Effector memory CD4-positive, alpha-beta T cell (primary cell): ENCODE results near the gene BLOC1S5.

Experiments
- DNase-seq, 3 donors: peaks; one replicate each; pipeline ENCODE4 v3.0.0-alpha.2; 2020
- H3K27ac ChIP-seq: 2 replicates; pipeline ENCODE4 v1.7.0; 2013; ENCODE audit warnings: mild to moderate bottlenecking, low read length, moderate library complexity; ENCODE audit not compliant: insufficient read depth, poor library complexity, severe bottlenecking
- H3K27me3 ChIP-seq: replicated peaks from 2 replicates; pipeline ENCODE4 v1.7.0; 2013; ENCODE audit warnings: mild to moderate bottlenecking, low read length; ENCODE audit not compliant: insufficient read depth, control insufficient read depth, poor library complexity, severe bottlenecking
- H3K36me3 ChIP-seq: 2 replicates; pipeline ENCODE4 v1.7.0; 2013; ENCODE audit warnings: mild to moderate bottlenecking, low read length, moderate library complexity; ENCODE audit not compliant: control insufficient read depth, insufficient read depth
- H3K4me1 ChIP-seq: 2 replicates; pipeline ENCODE4 v1.7.0; 2013; ENCODE audit warnings: low read length, mild to moderate bottlenecking; ENCODE audit not compliant: control insufficient read depth, insufficient read depth, poor library complexity, severe bottlenecking
- H3K4me3 ChIP-seq: 2 replicates; pipeline ENCODE4 v1.7.0; 2013; ENCODE audit warnings: low read length, low read depth, mild to moderate bottlenecking; ENCODE audit not compliant: insufficient read depth, poor library complexity, severe bottlenecking
- H3K9me3 ChIP-seq: 2 replicates; pipeline ENCODE4 v1.7.0; 2013; ENCODE audit warnings: mild to moderate bottlenecking, low read length, moderate library complexity; ENCODE audit not compliant: control insufficient read depth

BLOC1S5 gene

DNA sequence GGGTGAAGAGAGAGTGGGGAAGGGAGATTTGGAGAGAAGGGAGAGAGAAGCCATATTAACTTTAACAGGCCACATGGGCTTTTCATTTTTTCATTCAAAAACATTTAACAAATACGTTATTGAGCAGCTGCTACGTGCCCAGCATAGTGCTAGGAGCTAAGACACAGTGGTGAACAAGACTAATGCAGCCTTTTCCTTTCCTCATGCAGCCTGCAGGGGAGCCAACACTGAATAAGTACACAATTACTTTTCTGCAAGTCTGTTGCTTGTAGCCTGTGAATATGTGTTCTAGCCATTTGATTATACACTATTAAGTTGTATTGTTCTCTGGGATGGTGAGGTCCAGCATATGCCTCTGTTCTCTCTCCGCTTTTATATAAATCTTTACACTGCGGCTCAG lies 1.9 kb upstream of the BLOC1S5 start:
- no peak overlapping the region for H3K4me3 ChIP-seq
- H3K27me3 ChIP-seq = no peaks in the 10 kb centered on the region
- no peaks in the 10 kb centered on the region for H3K4me1 ChIP-seq
- no peaks in the 10 kb centered on the region for H3K9me3 ChIP-seq
- no peak for DNase-seq
- no peak overlapping the region for H3K27ac ChIP-seq
- H3K36me3 ChIP-seq = peaks cover 4% of the 10 kb centered on the region

DNA sequence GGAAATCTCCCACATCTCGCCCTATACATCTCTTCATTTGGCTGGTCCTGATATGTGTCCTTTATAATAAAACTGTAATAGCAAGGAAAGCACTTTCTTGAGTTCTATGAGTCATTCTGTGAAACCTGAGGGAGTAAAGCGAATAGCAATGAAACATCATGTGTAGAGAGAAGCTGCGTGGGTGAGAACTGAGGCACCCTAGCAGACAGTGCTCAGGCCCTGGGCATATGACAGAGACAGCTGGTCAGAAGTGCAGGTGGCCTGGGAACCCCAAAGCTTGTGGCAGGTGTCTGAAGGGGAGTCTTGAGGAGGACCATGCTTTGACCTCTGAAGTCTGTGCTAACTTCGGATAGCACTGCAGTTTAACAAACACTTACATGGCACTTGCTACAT lies 1.3 kb upstream of the BLOC1S5 start:
- Histone ChIP-seq H3K36me3 (peaks cover 4% of the 10 kb centered on the region), H3K27ac (no peak overlapping the region), H3K9me3 (no peaks in the 10 kb centered on the region), H3K4me3 (no peak overlapping the region), H3K27me3 (no peaks in the 10 kb centered on the region), H3K4me1 (no peaks in the 10 kb centered on the region)
- no peak for DNase-seq

DNA sequence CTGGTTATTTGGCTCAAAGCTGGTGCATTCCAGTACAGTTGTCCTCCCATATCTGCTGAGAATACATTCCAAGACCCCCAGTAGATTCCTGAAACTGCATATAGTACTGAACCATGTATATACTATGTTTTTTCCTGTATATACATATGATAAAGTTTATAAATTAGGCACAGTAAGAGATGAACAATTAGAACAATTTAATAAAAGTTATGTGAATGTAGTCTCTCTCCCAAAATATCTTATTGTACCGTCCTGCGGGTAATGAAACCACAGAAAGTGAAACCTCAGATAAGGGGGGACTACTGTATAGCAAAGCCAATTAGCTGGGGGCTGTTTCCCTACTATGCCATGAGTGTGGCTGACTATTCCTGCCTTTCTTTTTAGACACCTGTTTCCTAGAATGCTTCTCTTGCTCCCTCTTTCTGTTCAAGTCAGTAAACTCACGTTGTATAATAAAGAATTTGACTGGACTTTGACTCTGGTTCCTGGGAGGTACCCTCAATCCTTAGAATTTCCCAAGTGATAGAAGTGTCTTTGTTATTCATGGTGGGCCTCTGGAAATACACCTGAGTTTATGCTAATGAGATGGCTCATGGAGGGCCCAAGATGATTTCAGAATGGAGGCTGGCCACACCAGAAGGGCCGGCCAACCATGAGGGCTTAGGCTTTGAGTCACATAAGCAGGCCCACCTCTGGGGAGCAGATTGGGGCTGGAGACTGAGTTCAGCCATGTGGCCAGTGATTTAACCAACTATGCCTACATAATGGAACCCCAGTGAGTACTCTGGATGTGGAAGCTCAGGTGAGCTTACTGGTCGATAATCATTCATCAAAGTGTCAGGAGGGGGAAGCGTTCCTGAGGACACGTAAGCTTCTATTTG lies 689 bp upstream of the BLOC1S5 start:
- H3K9me3 ChIP-seq = no peaks in the 10 kb centered on the region
- H3K4me1 ChIP-seq = no peaks in the 10 kb centered on the region
- H3K27me3 ChIP-seq = no peaks in the 10 kb centered on the region
- H3K27ac ChIP-seq = peak overlapping the region; percentile 91
- H3K4me3 ChIP-seq = peak overlapping the region; percentile 89
- DNase-seq = no peak
- peaks cover 5% of the 10 kb centered on the region for H3K36me3 ChIP-seq

GRCh38 chr6:8061736-8062135 lies 2.5 kb downstream of the BLOC1S5 start:
- Histone ChIP-seq H3K4me3 (no peak overlapping the region), H3K9me3 (no peaks in the 10 kb centered on the region), H3K4me1 (no peaks in the 10 kb centered on the region), H3K36me3 (peaks cover 14% of the 10 kb centered on the region), H3K27ac (no peak overlapping the region), H3K27me3 (no peaks in the 10 kb centered on the region)
- no peak for DNase-seq

- no peak for DNase-seq
- Histone ChIP-seq H3K27ac (no peak overlapping the region), H3K27me3 (no peaks in the 10 kb centered on the region), H3K4me1 (no peaks in the 10 kb centered on the region), H3K36me3 (peaks cover 23% of the 10 kb centered on the region), H3K4me3 (no peak overlapping the region), H3K9me3 (no peaks in the 10 kb centered on the region)
These were observed 3.8 kb downstream of the BLOC1S5 start for GRCh38 chr6:8060346-8060745.

- Histone ChIP-seq H3K36me3 (peaks cover 27% of the 10 kb centered on the region), H3K27ac (no peak overlapping the region), H3K4me3 (no peak overlapping the region), H3K27me3 (no peaks in the 10 kb centered on the region), H3K9me3 (no peaks in the 10 kb centered on the region), H3K4me1 (no peaks in the 10 kb centered on the region)
- DNase-seq = no peak
These were observed 5.1 kb downstream of the BLOC1S5 start for GRCh38 chr6:8059129-8059528.

DNA sequence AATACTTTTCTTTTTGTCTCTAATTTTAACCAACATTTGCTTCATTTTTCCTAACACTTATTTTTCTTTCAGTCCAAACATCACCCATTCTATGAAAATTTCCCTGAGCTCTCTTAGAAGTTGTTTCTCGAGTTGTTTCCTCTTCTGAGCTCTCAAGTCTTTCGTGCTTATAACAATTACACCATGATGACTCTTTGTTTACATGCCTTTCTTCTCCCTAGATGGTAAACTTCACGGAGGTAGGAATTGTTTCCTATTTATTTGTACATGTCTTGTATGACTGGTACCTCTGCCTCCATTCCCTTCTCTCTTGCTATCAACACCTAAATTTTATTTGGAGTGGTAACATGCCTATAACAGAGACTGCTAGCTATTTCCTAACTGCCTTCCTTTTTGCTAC lies 6.4 kb downstream of the BLOC1S5 start:
- H3K36me3 ChIP-seq = peaks cover 27% of the 10 kb centered on the region
- no peak for DNase-seq
- H3K4me3 ChIP-seq = no peak overlapping the region
- no peaks in the 10 kb centered on the region for H3K9me3 ChIP-seq
- no peak overlapping the region for H3K27ac ChIP-seq
- H3K4me1 ChIP-seq = no peaks in the 10 kb centered on the region
- no peaks in the 10 kb centered on the region for H3K27me3 ChIP-seq

DNA sequence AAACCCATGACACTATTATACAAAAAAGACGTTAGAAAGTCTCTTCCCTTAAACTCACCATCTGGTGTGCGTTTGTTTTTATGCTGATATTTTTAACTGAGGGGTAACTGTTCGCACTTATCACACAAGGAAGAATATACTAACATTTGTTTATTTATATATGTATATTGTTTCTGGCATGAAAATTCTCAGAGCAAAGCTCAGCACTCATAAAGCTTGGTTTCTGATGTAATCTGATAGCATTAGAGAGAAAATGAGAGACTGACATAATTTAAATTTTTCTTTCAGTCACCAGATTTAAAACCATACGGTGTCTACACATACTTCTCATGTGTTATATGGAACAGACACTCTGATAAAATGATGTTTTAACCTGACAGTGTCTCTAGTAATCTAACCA lies 6.9 kb downstream of the BLOC1S5 start:
- Histone ChIP-seq H3K4me3 (no peak overlapping the region), H3K36me3 (peaks cover 27% of the 10 kb centered on the region), H3K27ac (no peak overlapping the region), H3K4me1 (no peaks in the 10 kb centered on the region), H3K9me3 (no peaks in the 10 kb centered on the region), H3K27me3 (no peaks in the 10 kb centered on the region)
- no peak for DNase-seq

- no peaks in the 10 kb centered on the region for H3K9me3 ChIP-seq
- H3K27ac ChIP-seq = no peak overlapping the region
- no peak overlapping the region for H3K4me3 ChIP-seq
- no peaks in the 10 kb centered on the region for H3K4me1 ChIP-seq
- DNase-seq = no peak
- no peaks in the 10 kb centered on the region for H3K27me3 ChIP-seq
- H3K36me3 ChIP-seq = peaks cover 18% of the 10 kb centered on the region
These were observed 9.9 kb downstream of the BLOC1S5 start for GRCh38 chr6:8054276-8054675.

DNA sequence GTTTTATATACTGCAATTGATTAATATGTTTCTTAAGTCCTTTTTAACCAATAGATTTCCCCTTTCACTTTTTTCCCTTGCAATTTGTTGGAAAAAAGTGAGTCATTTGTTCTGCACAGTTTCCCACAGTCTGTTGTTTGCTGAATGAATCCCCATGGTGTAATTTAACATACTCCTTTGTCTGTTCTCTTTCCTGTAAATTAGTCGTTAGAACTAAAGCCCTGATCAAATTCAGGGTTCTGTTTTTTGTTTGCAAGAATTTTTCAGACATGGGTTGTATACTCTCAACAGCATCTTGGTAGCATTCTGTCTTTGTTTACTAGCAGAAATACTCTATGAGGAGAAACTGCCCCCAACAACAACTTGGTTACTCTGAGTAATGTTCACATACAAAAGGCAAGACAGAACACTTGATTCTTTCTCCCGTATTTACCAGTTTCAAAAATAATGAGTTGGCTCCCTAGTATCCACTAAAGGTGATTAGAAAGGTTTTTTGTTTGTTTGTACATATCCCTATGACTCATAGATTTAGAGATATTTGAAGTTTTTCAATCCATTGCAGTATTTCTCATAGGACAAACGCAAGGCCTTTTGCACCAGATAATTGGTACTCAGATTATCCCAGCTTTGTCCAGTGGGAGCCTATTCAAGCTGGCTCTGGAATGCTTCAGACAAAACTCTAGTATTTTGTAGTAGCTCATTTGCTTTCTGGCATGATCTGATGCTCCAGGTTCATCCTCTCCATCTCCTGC lies 16.5 kb downstream of the BLOC1S5 start:
- no peak for DNase-seq
- H3K9me3 ChIP-seq = no peaks in the 10 kb centered on the region
- no peak overlapping the region for H3K4me3 ChIP-seq
- no peaks in the 10 kb centered on the region for H3K27me3 ChIP-seq
- no peaks in the 10 kb centered on the region for H3K4me1 ChIP-seq
- H3K27ac ChIP-seq = no peak overlapping the region
- H3K36me3 ChIP-seq = peaks cover 6% of the 10 kb centered on the region
